DND-41 (cell line): ENCODE data around the gene ZNF202.

Source experiments
- ATAC-seq: fragments of 200-7000 bp; cut with Tn5 transposase; 3 replicates; pipeline ENCODE4 v1.9.1; 2021; ENCODE audit warnings: low read depth; ENCODE audit not compliant: insufficient read depth
- DNase-seq: peaks from one replicate; pipeline ENCODE4 v3.0.0-alpha.2; 2020
- H2AFZ ChIP-seq: 2 replicates; pipeline ENCODE4 v1.6.0; 2012; ENCODE audit warnings: low read depth, low read length
- H3K27ac ChIP-seq: 2 replicates; pipeline ENCODE4 v1.5.1; 2012; ENCODE audit warnings: low read length, inconsistent platforms
- H3K27me3 ChIP-seq: fragments of 200-600 bp; sonication (generic); 2 replicates; pipeline ENCODE4 v1.6.0; 2012; ENCODE audit warnings: low read length, mild to moderate bottlenecking, inconsistent platforms; ENCODE audit not compliant: insufficient read depth, poor library complexity
- H3K36me3 ChIP-seq: 2 replicates; pipeline ENCODE4 v1.5.1; 2012; ENCODE audit warnings: low read length, inconsistent platforms; ENCODE audit not compliant: insufficient read depth
- H3K4me1 ChIP-seq: 2 replicates; pipeline ENCODE4 v1.5.1; 2012; ENCODE audit warnings: mild to moderate bottlenecking, low read length; ENCODE audit not compliant: insufficient read depth
- H3K4me2 ChIP-seq: 2 replicates; pipeline ENCODE4 v1.6.0; 2012; ENCODE audit warnings: mild to moderate bottlenecking, moderate library complexity, low read length, inconsistent platforms; ENCODE audit not compliant: insufficient read depth
- H3K4me3 ChIP-seq, 2 experiments: fragments of 200-600 bp in 1 of 2; shearing (Covaris generic) in 1 of 2; 2 replicates each; pipeline ENCODE4 v1.5.1; 2012 to 2016; ENCODE audit warnings: inconsistent platforms in 2 of 2, low read length in 2 of 2, mild to moderate bottlenecking in 2 of 2, low read depth in 1 of 2, moderate library complexity in 1 of 2
- H3K79me2 ChIP-seq: 2 replicates; pipeline ENCODE4 v1.6.0; 2012; ENCODE audit warnings: low read length, inconsistent platforms; ENCODE audit not compliant: insufficient read depth
- H3K9ac ChIP-seq: 2 replicates; pipeline ENCODE4 v1.6.0; 2012; ENCODE audit warnings: low read depth, mild to moderate bottlenecking, inconsistent platforms, low read length, moderate library complexity
- H3K9me3 ChIP-seq: 2 replicates; pipeline ENCODE4 v1.5.1; 2012; ENCODE audit warnings: low read length, moderate library complexity, mild to moderate bottlenecking, inconsistent platforms; ENCODE audit not compliant: insufficient read depth, severe bottlenecking
- H4K20me1 ChIP-seq: 2 replicates; pipeline ENCODE4 v1.6.0; 2012; ENCODE audit warnings: low read length; ENCODE audit not compliant: insufficient read depth
- EZH2 ChIP-seq: IDR thresholded peaks from 3 replicates; pipeline ENCODE4 v1.6.1; 2012; ENCODE audit warnings: borderline replicate concordance, low read depth, mild to moderate bottlenecking, moderate library complexity, low read length, inconsistent platforms; ENCODE audit not compliant: severe bottlenecking
- TF ChIP-seq, protein P1 (sequence below): IDR thresholded peaks from 2 replicates; pipeline ENCODE4 v1.5.1; 2012; ENCODE audit warnings: borderline replicate concordance, low read length, moderate library complexity, mild to moderate bottlenecking; ENCODE audit not compliant: poor library complexity, severe bottlenecking; ENCODE audit errors: extremely low read depth

The ZNF202 gene

GRCh38 chr11:123729602-123730001 is 11.9 kb downstream of the ZNF202 start:
- Histone ChIP-seq H3K9ac (no peak overlapping the region), H2AFZ (no peak overlapping the region), H3K9me3 (no peaks in the 10 kb centered on the region), H3K27me3 (no peaks in the 10 kb centered on the region), H3K79me2 (peaks cover 21% of the 10 kb centered on the region), H3K4me2 (no peak overlapping the region), H3K27ac (no peak overlapping the region), H3K36me3 (peaks cover 81% of the 10 kb centered on the region), H3K4me3 (no peak overlapping the region), H4K20me1 (peaks cover 30% of the 10 kb centered on the region; the same call in 1 of the 2 replicates), H3K4me1 (no peaks in the 10 kb centered on the region)
- DNase-seq (no peak), ATAC-seq (no peak)
- TF ChIP-seq, protein P1, sequence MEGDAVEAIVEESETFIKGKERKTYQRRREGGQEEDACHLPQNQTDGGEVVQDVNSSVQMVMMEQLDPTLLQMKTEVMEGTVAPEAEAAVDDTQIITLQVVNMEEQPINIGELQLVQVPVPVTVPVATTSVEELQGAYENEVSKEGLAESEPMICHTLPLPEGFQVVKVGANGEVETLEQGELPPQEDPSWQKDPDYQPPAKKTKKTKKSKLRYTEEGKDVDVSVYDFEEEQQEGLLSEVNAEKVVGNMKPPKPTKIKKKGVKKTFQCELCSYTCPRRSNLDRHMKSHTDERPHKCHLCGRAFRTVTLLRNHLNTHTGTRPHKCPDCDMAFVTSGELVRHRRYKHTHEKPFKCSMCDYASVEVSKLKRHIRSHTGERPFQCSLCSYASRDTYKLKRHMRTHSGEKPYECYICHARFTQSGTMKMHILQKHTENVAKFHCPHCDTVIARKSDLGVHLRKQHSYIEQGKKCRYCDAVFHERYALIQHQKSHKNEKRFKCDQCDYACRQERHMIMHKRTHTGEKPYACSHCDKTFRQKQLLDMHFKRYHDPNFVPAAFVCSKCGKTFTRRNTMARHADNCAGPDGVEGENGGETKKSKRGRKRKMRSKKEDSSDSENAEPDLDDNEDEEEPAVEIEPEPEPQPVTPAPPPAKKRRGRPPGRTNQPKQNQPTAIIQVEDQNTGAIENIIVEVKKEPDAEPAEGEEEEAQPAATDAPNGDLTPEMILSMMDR: no peak
- no peak for TF ChIP-seq EZH2

DNA sequence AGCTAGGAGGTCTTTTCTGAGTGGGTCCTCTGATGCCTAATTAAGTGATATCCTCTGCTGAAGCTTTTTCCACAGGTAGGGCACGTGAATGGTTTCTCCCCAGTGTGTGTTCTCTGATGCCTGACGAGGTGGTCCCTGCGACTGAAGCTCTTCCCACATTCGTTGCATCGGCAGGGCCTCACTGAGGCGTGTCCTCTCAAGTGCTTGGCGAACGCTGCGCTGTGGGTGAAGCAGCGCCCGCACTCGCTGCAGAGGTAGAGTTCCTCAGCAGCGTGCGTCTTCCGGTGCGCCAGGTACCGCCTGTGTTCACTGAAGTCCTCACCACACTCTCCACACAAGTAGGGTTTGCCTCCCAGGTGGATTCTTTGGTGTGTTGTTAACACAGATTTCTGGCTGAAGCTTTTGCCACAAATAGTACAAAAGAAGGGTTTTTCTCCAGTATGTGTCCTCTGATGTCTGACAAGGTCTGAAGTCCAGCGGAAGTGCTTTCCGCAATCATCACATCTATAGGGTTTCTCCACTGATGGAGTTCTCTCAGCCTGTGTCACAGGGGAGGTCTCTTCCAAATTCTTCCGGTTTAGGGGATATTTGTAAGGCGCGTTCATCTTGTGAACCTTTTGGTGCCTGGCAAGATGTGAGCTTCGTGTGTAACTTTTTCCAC is 15.3 kb downstream of the ZNF202 start:
- DNase-seq (no peak), ATAC-seq (no peak)
- Histone ChIP-seq H3K4me3 (no peak overlapping the region), H3K4me2 (no peak overlapping the region), H3K9me3 (no peaks in the 10 kb centered on the region), H3K9ac (no peak overlapping the region), H4K20me1 (peaks cover 15% of the 10 kb centered on the region; the same call in 1 of the 2 replicates), H2AFZ (no peak overlapping the region), H3K27ac (no peak overlapping the region), H3K27me3 (no peaks in the 10 kb centered on the region), H3K36me3 (peaks cover 77% of the 10 kb centered on the region), H3K4me1 (no peaks in the 10 kb centered on the region), H3K79me2 (no peaks in the 10 kb centered on the region)
- no peak for TF ChIP-seq EZH2
- TF ChIP-seq, protein P1: no peak

- DNase-seq (no peak), ATAC-seq (no peak)
- no peaks in the 10 kb centered on the region; the same call in 1 of the 2 replicates for H4K20me1 ChIP-seq
- no peaks in the 10 kb centered on the region for H3K79me2 ChIP-seq
- no peaks in the 10 kb centered on the region for H3K9me3 ChIP-seq
- H3K36me3 ChIP-seq: peaks cover 10% of the 10 kb centered on the region; the same call in 1 of the 2 replicates
- H3K4me3 ChIP-seq: no peak overlapping the region
- TF ChIP-seq, protein P1: no peak
- TF ChIP-seq EZH2: no peak
- H3K27me3 ChIP-seq: peaks cover 3% of the 10 kb centered on the region
- H3K4me2 ChIP-seq: no peak overlapping the region
- no peaks in the 10 kb centered on the region for H3K4me1 ChIP-seq
- H3K27ac ChIP-seq: no peak overlapping the region
- H2AFZ ChIP-seq: no peak overlapping the region
- no peak overlapping the region for H3K9ac ChIP-seq
Measured at GRCh38 chr11:123719452-123719851, 22.0 kb downstream of the ZNF202 start.
